Kidney epithelial cell (primary cell): ENCODE results near the gene RPUSD2. TPM values are rescaled to one million over a fixed set of nuclear protein-coding genes. Genes with fewer than 3 reads are reported as not detected.

ENCODE experiments used
- DNase-seq: peaks from one replicate; pipeline ENCODE4 v3.0.0-alpha.2; 2010; ENCODE audit warnings: low read depth
- H3K27me3 ChIP-seq: 2 replicates; pipeline ENCODE4 v1.6.0; 2011; ENCODE audit warnings: low read length; ENCODE audit not compliant: control insufficient read depth, insufficient read depth
- H3K36me3 ChIP-seq: 2 replicates; pipeline ENCODE4 v1.5.1; 2011; ENCODE audit warnings: low read length; ENCODE audit not compliant: control insufficient read depth, insufficient read depth
- H3K4me3 ChIP-seq: 2 replicates; pipeline ENCODE4 v1.5.1; 2011; ENCODE audit warnings: low read depth, mild to moderate bottlenecking, control low read depth, low read length
- total RNA-seq: library from RNA; depleted of rRNA; stranded (reverse); fragments of >200 nt; gene quantifications from 2 replicates; pipeline ENCODE4 v1.2.3, GENCODE V29; 2015
- TF ChIP-seq, protein P1 (sequence below): IDR thresholded peaks from 2 replicates; pipeline ENCODE4 v1.5.1; 2011; ENCODE audit warnings: mild to moderate bottlenecking, moderate library complexity, low read length, control low read depth, inconsistent platforms; ENCODE audit not compliant: insufficient read depth, poor library complexity, severe bottlenecking

Gene RPUSD2
- total RNA-seq, 1 donor from 2014 or later, result 18.1 TPM

GRCh38 chr15:40562691-40563090 lies 6.4 kb upstream of the RPUSD2 start:
- H3K36me3 ChIP-seq, result no peaks in the 10 kb centered on the region
- H3K27me3 ChIP-seq, result no peaks in the 10 kb centered on the region
- TF ChIP-seq, protein P1, sequence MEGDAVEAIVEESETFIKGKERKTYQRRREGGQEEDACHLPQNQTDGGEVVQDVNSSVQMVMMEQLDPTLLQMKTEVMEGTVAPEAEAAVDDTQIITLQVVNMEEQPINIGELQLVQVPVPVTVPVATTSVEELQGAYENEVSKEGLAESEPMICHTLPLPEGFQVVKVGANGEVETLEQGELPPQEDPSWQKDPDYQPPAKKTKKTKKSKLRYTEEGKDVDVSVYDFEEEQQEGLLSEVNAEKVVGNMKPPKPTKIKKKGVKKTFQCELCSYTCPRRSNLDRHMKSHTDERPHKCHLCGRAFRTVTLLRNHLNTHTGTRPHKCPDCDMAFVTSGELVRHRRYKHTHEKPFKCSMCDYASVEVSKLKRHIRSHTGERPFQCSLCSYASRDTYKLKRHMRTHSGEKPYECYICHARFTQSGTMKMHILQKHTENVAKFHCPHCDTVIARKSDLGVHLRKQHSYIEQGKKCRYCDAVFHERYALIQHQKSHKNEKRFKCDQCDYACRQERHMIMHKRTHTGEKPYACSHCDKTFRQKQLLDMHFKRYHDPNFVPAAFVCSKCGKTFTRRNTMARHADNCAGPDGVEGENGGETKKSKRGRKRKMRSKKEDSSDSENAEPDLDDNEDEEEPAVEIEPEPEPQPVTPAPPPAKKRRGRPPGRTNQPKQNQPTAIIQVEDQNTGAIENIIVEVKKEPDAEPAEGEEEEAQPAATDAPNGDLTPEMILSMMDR, result no peak
- no peak for DNase-seq
- no peak overlapping the region for H3K4me3 ChIP-seq

- Histone ChIP-seq H3K27me3 (no peaks in the 10 kb centered on the region), H3K4me3 (no peak overlapping the region), H3K36me3 (no peaks in the 10 kb centered on the region)
- DNase-seq, result no peak
- TF ChIP-seq, protein P1, result no peak
These were observed 5.7 kb upstream of the RPUSD2 start for GRCh38 chr15:40563426-40563825.

DNA sequence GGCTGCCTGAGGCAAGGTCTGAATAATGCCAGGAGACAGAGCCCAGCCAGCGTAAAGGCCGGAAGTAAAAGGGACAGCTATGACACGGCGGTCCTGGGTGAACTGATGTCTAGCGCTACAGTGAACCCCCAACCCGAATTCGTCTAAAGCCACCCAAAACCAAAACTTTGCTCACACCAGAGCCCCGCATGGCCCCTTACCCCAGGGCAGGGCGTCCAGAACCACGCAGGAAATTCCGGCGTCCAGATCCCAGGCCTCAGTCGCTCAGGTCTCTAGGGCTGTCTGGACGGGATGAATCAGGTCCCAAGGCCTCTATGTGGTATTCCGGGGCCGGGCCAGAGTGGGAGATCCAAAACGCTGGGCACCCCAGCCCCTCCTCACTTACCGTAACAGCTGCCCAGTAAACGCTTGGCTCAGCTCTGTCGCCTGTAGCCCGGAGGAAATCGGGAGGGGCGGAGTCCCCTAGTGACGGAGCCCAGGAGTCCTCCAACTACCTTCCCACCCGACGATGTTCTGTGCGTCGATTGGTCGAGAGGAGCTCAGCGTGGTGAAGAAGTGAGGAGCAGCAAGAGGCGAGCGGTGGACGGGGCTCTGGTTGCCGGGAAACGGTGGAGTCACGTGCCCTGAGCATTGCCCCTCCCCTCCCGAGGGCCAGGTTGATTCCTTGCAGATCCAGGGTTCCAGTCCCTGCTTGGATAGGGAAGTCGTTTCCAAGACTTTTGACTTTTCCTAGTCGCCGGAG lies 4.3 kb upstream of the RPUSD2 start, which contains the start of gene CCDC32:
Gene CCDC32, minus strand, starts transcription at position 452 of the 742 bp plus-strand sequence. CDS start 2,027 bp downstream, outside the sequence.
- peak within 1 kb of the TSS; percentile 92 for H3K4me3 ChIP-seq
- H3K27me3 ChIP-seq, result no peaks in the 10 kb centered on the region
- TF ChIP-seq, protein P1, result no peak
- H3K36me3 ChIP-seq, result no peaks in the 10 kb centered on the region
- DNase-seq, result peak; percentile 98

- H3K4me3 ChIP-seq, result peak overlapping the region; percentile 92
- TF ChIP-seq, protein P1, result no peak
- DNase-seq, result no peak
- no peaks in the 10 kb centered on the region for H3K27me3 ChIP-seq
- no peaks in the 10 kb centered on the region for H3K36me3 ChIP-seq
These were observed 3.5 kb upstream of the RPUSD2 start for GRCh38 chr15:40565333-40566238.

DNA sequence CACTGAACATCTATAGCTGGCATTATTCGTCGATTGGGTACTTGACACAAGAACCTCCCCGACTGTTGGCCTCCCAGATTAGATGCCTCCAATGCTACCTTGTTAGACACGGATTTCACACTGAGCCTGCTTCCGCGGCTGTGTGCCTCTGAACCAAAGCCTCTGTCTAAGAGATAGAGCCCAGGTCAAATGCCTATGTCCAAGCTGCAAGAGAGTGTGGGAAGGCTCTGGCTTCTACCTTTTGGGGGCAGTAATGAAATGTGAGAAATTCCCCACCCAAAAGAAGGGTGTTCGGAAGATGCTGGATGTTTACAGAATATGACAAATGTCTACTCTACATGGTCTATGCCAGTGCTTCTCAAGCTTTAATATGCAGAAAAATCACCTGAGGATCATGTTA lies 2.0 kb upstream of the RPUSD2 start:
- no peaks in the 10 kb centered on the region for H3K36me3 ChIP-seq
- no peak overlapping the region for H3K4me3 ChIP-seq
- no peak for DNase-seq
- TF ChIP-seq, protein P1, result peak; percentile 28
- no peaks in the 10 kb centered on the region for H3K27me3 ChIP-seq
